NK-92 (cell line): ENCODE measurements around the gene PTPRCAP.
"Not testable (repeated sequence)": the region's sequence is repeated elsewhere in the genome, so short reads cannot be mapped to it uniquely, and the experiment has no call there.

ENCODE experiments used
- DNase-seq: peaks from one replicate; lab custom pipeline; 2025; ENCODE audit not compliant: unreplicated experiment; lab: John Stamatoyannopoulos, UW

Gene PTPRCAP

GRCh38 chr11:67410984-67411784 lies 26.3 kb downstream of the PTPRCAP start:
- no peak for DNase-seq

- no peak for DNase-seq
These were observed 27.1 kb downstream of the PTPRCAP start for GRCh38 chr11:67410369-67410831.

GRCh38 chr11:67409781-67410368 lies 27.6 kb downstream of the PTPRCAP start:
- DNase-seq, result no peak

GRCh38 chr11:67409261-67409666 lies 28.2 kb downstream of the PTPRCAP start:
- DNase-seq, result no peak

GRCh38 chr11:67408437-67409200 lies 28.9 kb downstream of the PTPRCAP start:
- DNase-seq, result no peak

- no peak for DNase-seq
These were observed 29.8 kb downstream of the PTPRCAP start for GRCh38 chr11:67407688-67408163.

GRCh38 chr11:67406969-67407687 lies 30.4 kb downstream of the PTPRCAP start:
- DNase-seq, result no peak

- DNase-seq, result no peak
These were observed 31.0 kb downstream of the PTPRCAP start for GRCh38 chr11:67406420-67406968.

- no peak for DNase-seq
These were observed 31.7 kb downstream of the PTPRCAP start for GRCh38 chr11:67405688-67406339.

- no peak for DNase-seq
These were observed 32.3 kb downstream of the PTPRCAP start for GRCh38 chr11:67405196-67405567.

- DNase-seq, result no peak
These were observed 32.8 kb downstream of the PTPRCAP start for GRCh38 chr11:67404515-67405195.

GRCh38 chr11:67403085-67403484 lies 34.4 kb downstream of the PTPRCAP start:
- DNase-seq, result not testable (repeated sequence)

GRCh38 chr11:67402192-67402839 lies 35.2 kb downstream of the PTPRCAP start:
- not testable (repeated sequence) for DNase-seq

- peak; percentile 47 for DNase-seq
These were observed 35.8 kb downstream of the PTPRCAP start, which contains the start of gene PPP1CA for GRCh38 chr11:67401495-67402191. PPP1CA (minus strand) TSS chr11:67401858; CDS start chr11:67401782, 76 bp downstream.

- no peak for DNase-seq
These were observed 36.5 kb downstream of the PTPRCAP start for GRCh38 chr11:67400942-67401494.

GRCh38 chr11:67400251-67400941 lies 37.1 kb downstream of the PTPRCAP start:
- DNase-seq, result no peak
